ENCODE data around the gene LBH.

Gene LBH

GRCh38 chr2:30235859-30236535 lies 4.7 kb downstream of the LBH start:
- DNase-seq: no peak

GRCh38 chr2:30236591-30237238 lies 5.4 kb downstream of the LBH start:
- no peak for DNase-seq

- DNase-seq: no peak
These were observed 6.1 kb downstream of the LBH start for GRCh38 chr2:30237239-30237965.

- DNase-seq: no peak
These were observed 6.8 kb downstream of the LBH start for GRCh38 chr2:30237966-30238800.

- peak; percentile 9 for DNase-seq
These were observed 8.1 kb downstream of the LBH start for GRCh38 chr2:30239308-30239985.

GRCh38 chr2:30239986-30240752 lies 8.8 kb downstream of the LBH start:
- DNase-seq: no peak

- no peak for DNase-seq
These were observed 11.9 kb downstream of the LBH start for GRCh38 chr2:30243231-30243630.

- no peak for DNase-seq
These were observed 14.0 kb downstream of the LBH start for GRCh38 chr2:30245364-30245763.

- DNase-seq: no peak
These were observed 17.5 kb downstream of the LBH start for GRCh38 chr2:30248791-30249190.

GRCh38 chr2:30249354-30249753 lies 18.0 kb downstream of the LBH start:
- no peak for DNase-seq

GRCh38 chr2:30250421-30250820 lies 19.1 kb downstream of the LBH start:
- no peak for DNase-seq

- DNase-seq: no peak
These were observed 21.7 kb downstream of the LBH start for GRCh38 chr2:30252723-30253701.

GRCh38 chr2:30253873-30254684 lies 22.7 kb downstream of the LBH start:
- no peak for DNase-seq

GRCh38 chr2:30254685-30255001 lies 23.3 kb downstream of the LBH start:
- no peak for DNase-seq

GRCh38 chr2:30255026-30255425 lies 23.7 kb downstream of the LBH start:
- DNase-seq: no peak

GRCh38 chr2:30255466-30256408 lies 24.4 kb downstream of the LBH start:
- DNase-seq: peak; percentile 65

- no peak for DNase-seq
These were observed 26.2 kb downstream of the LBH start for GRCh38 chr2:30257266-30258214.

All from NCI-H510A treated with DMSO at 0.1 percent for 48 hours (cell line).